ENCODE results near the gene NADSYN1.
"Not testable (repeated sequence)": the region's sequence is repeated elsewhere in the genome, so short reads cannot be mapped to it uniquely, and the experiment has no call there.

NADSYN1 gene

GRCh38 chr11:71453037-71453917, at the start of gene NADSYN1:
Gene NADSYN1 (plus strand): TSS chr11:71453203. CDS start chr11:71453297, 94 bp downstream.
- in situ Hi-C loops (cut with MboI; ENCODE audit: low sequenced_read_pairs), result no loop called here

- in situ Hi-C loops (cut with MboI; ENCODE audit: low sequenced_read_pairs), result no loop called here
These were observed 48.8 kb upstream of the NADSYN1 start for GRCh38 chr11:71404209-71404608.

GRCh38 chr11:71406681-71407080, 46.3 kb upstream of the NADSYN1 start:
- in situ Hi-C loops (cut with MboI; ENCODE audit: low sequenced_read_pairs), result no loop called here

- in situ Hi-C loops (cut with MboI; ENCODE audit: low sequenced_read_pairs), result no loop called here
These were observed 45.6 kb upstream of the NADSYN1 start for GRCh38 chr11:71407356-71407755.

GRCh38 chr11:71408826-71409225, 44.2 kb upstream of the NADSYN1 start:
- in situ Hi-C loops (cut with MboI; ENCODE audit: low sequenced_read_pairs), result no loop called here

GRCh38 chr11:71410363-71410966, 42.5 kb upstream of the NADSYN1 start:
- in situ Hi-C loops (cut with MboI; ENCODE audit: low sequenced_read_pairs), result no loop called here

GRCh38 chr11:71414645-71415044, 38.4 kb upstream of the NADSYN1 start:
- in situ Hi-C loops (cut with MboI; ENCODE audit: low sequenced_read_pairs), result no loop called here

- in situ Hi-C loops (cut with MboI; ENCODE audit: low sequenced_read_pairs), result no loop called here
These were observed 34.4 kb upstream of the NADSYN1 start for GRCh38 chr11:71418643-71419042.

GRCh38 chr11:71420455-71421241, 32.4 kb upstream of the NADSYN1 start:
- in situ Hi-C loops (cut with MboI; ENCODE audit: low sequenced_read_pairs), result no loop called here

- in situ Hi-C loops (cut with MboI; ENCODE audit: low sequenced_read_pairs), result no loop called here
These were observed 31.5 kb upstream of the NADSYN1 start for GRCh38 chr11:71421392-71421950.

- in situ Hi-C loops (cut with MboI; ENCODE audit: low sequenced_read_pairs), result not testable (repeated sequence)
These were observed 30.7 kb upstream of the NADSYN1 start for GRCh38 chr11:71422318-71422717.

- in situ Hi-C loops (cut with MboI; ENCODE audit: low sequenced_read_pairs), result no loop called here
These were observed 29.7 kb upstream of the NADSYN1 start for GRCh38 chr11:71423181-71423790.

GRCh38 chr11:71425409-71425808, 27.6 kb upstream of the NADSYN1 start:
- in situ Hi-C loops (cut with MboI; ENCODE audit: low sequenced_read_pairs), result no loop called here

GRCh38 chr11:71425860-71426259, 27.1 kb upstream of the NADSYN1 start:
- in situ Hi-C loops (cut with MboI; ENCODE audit: low sequenced_read_pairs), result no loop called here

GRCh38 chr11:71426413-71426812, 26.6 kb upstream of the NADSYN1 start:
- in situ Hi-C loops (cut with MboI; ENCODE audit: low sequenced_read_pairs), result no loop called here

GRCh38 chr11:71428861-71429435, 24.1 kb upstream of the NADSYN1 start:
- in situ Hi-C loops (cut with MboI; ENCODE audit: low sequenced_read_pairs), result no loop called here

GRCh38 chr11:71429701-71430100, 23.3 kb upstream of the NADSYN1 start:
- in situ Hi-C loops (cut with MboI; ENCODE audit: low sequenced_read_pairs), result no loop called here

- in situ Hi-C loops (cut with MboI; ENCODE audit: low sequenced_read_pairs), result no loop called here
These were observed 22.8 kb upstream of the NADSYN1 start for GRCh38 chr11:71430166-71430565.

- in situ Hi-C loops (cut with MboI; ENCODE audit: low sequenced_read_pairs), result no loop called here
These were observed 21.7 kb upstream of the NADSYN1 start for GRCh38 chr11:71431271-71431670.

Measured in HL-60/S4 treated with phorbol 12-myristate 13-acetate at 8.2 ng/mL for 4 days and 3 days (cell line).